Activated CD4-positive, alpha-beta T cell treated with anti-CD3 and anti-CD28 coated beads for 4 hours (primary cell): ENCODE results near the gene FANCM.
"Not testable (repeated sequence)": the region's sequence is repeated elsewhere in the genome, so short reads cannot be mapped to it uniquely, and the experiment has no call there.

Experiments
- DNase-seq, 2 donors: peaks; one replicate each; pipeline ENCODE4 v3.0.0-alpha.2; 2020

FANCM gene

GRCh38 chr14:45140661-45141187 lies 5.0 kb downstream of the FANCM start:
- DNase-seq, result no peak

- not testable (repeated sequence) for DNase-seq
These were observed 6.4 kb downstream of the FANCM start for GRCh38 chr14:45142083-45142482.

GRCh38 chr14:45144658-45145057 lies 8.9 kb downstream of the FANCM start:
- DNase-seq, result no peak

GRCh38 chr14:45145214-45145613 lies 9.5 kb downstream of the FANCM start:
- DNase-seq, result no peak

- no peak for DNase-seq
These were observed 13.9 kb downstream of the FANCM start for GRCh38 chr14:45149602-45150001.

GRCh38 chr14:45150386-45150890 lies 14.7 kb downstream of the FANCM start:
- DNase-seq, result no peak

GRCh38 chr14:45156067-45156466 lies 20.3 kb downstream of the FANCM start:
- no peak for DNase-seq

GRCh38 chr14:45169906-45170305 lies 34.2 kb downstream of the FANCM start:
- DNase-seq, result no peak

GRCh38 chr14:45177076-45177475 lies 41.3 kb downstream of the FANCM start:
- DNase-seq, result no peak

GRCh38 chr14:45181329-45181728 lies 45.6 kb downstream of the FANCM start:
- DNase-seq, result no peak

- no peak for DNase-seq
These were observed 46.1 kb downstream of the FANCM start for GRCh38 chr14:45181806-45182205.

- no peak for DNase-seq
These were observed 49.5 kb downstream of the FANCM start for GRCh38 chr14:45185100-45185814.

- no peak for DNase-seq
These were observed 59.2 kb downstream of the FANCM start for GRCh38 chr14:45194964-45195363.

- no peak for DNase-seq
These were observed 62.8 kb downstream of the FANCM start for GRCh38 chr14:45198551-45198950.

GRCh38 chr14:45199230-45199629 lies 63.5 kb downstream of the FANCM start:
- no peak for DNase-seq

- DNase-seq, result no peak
These were observed 66.2 kb downstream of the FANCM start for GRCh38 chr14:45201905-45202304.

- DNase-seq, result no peak
These were observed 68.5 kb downstream of the FANCM start for GRCh38 chr14:45204241-45204640.

- DNase-seq, result no peak
These were observed 74.4 kb downstream of the FANCM start for GRCh38 chr14:45210159-45210558.

- DNase-seq, result no peak
These were observed 75.6 kb downstream of the FANCM start for GRCh38 chr14:45211295-45211694.

- no peak for DNase-seq
These were observed 76.5 kb downstream of the FANCM start for GRCh38 chr14:45212231-45212630.

- not testable (repeated sequence) for DNase-seq
These were observed 78.0 kb downstream of the FANCM start for GRCh38 chr14:45213716-45214115.

- not testable (repeated sequence) for DNase-seq
These were observed 78.6 kb downstream of the FANCM start for GRCh38 chr14:45214341-45214740.

- DNase-seq, result no peak
These were observed 86.9 kb downstream of the FANCM start for GRCh38 chr14:45222485-45223262.

- DNase-seq, result no peak
These were observed 91.8 kb downstream of the FANCM start for GRCh38 chr14:45227566-45227965.
